Adrenal gland (tissue), 5 donors: ENCODE results near the gene ARHGAP10.

ENCODE experiments used
- CTCF ChIP-seq, 6 experiments: fragments of 450-650 bp in 4 of 6; fragments of 200-600 bp in 2 of 6; sonication (generic) in 1 of 6; IDR thresholded peaks; 1 replicate in 5 of 6; 2 replicates in 1 of 6; pipeline versions ENCODE4 v1.5.1 to v1.8.0; 2016 to 2021; ENCODE audit warnings: antibody characterized with exemption in 6 of 6, mild to moderate bottlenecking in 2 of 6, moderate library complexity in 1 of 6
- POLR2A ChIP-seq, 2 donors: fragments of 450-650 bp; IDR thresholded peaks; one replicate each; pipeline ENCODE4 v1.6.1; 2017; ENCODE audit warnings: antibody characterized with exemption in 2 of 2, mild to moderate bottlenecking in 2 of 2, moderate library complexity in 1 of 2
- donor health status: DM: no; HTN: no; CAD: no.

- no peak for TF ChIP-seq POLR2A (IDR thresholded peaks at IDR 0.05)
- no peak for TF ChIP-seq CTCF (IDR thresholded peaks at IDR 0.05)
These were observed 349.9 kb downstream of the ARHGAP10 start for GRCh38 chr4:148081745-148082144.
